Muscle of leg (tissue), 11 donors: Measurements from ENCODE around the gene LUC7L. TPM values are rescaled to one million over a fixed set of nuclear protein-coding genes. Genes with fewer than 3 reads are reported as not detected.
"Not testable (repeated sequence)": the region's sequence is repeated elsewhere in the genome, so short reads cannot be mapped to it uniquely, and the experiment has no call there.

Experiments used
- DNase-seq: peaks from one replicate; pipeline ENCODE4 v3.0.0; 2013
- H3K27ac ChIP-seq: one replicate; pipeline ENCODE4 v1.5.1; 2013; ENCODE audit warnings: mild to moderate bottlenecking, low read length, control low read depth
- H3K27me3 ChIP-seq: one replicate; pipeline ENCODE4 v1.6.1; 2013; ENCODE audit warnings: low read length; ENCODE audit not compliant: control insufficient read depth, insufficient read depth
- H3K36me3 ChIP-seq: one replicate; pipeline ENCODE4 v1.6.1; 2013; ENCODE audit warnings: low read length; ENCODE audit not compliant: control insufficient read depth, insufficient read depth
- H3K4me1 ChIP-seq: one replicate; pipeline ENCODE4 v1.6.1; 2013; ENCODE audit warnings: low read length; ENCODE audit not compliant: control insufficient read depth, insufficient read depth
- H3K4me3 ChIP-seq: one replicate; pipeline ENCODE4 v1.5.1; 2013; ENCODE audit warnings: low read length, control low read depth
- H3K9me3 ChIP-seq: replicated peaks from 2 replicates; pipeline ENCODE4 v1.6.1; 2013; ENCODE audit warnings: low read depth, low read length; ENCODE audit not compliant: control insufficient read depth
- WGBS: methylation state at CpG from one replicate; pipeline ENCODE4 v1.1.5; 2013; ENCODE audit warnings: missing lambda C conversion rate; ENCODE audit not compliant: insufficient coverage; 5-methylcytosine and 5-hydroxymethylcytosine counted together
- polyA plus RNA-seq, 8 donors: library from polyadenylated mRNA; unstranded; fragments of 120-200 nt; gene quantifications; one replicate each; pipeline versions ENCODE4 v1.2.1 to v1.2.3, GENCODE V29; 2013; ENCODE audit warnings: inconsistent platforms in 1 of 8, low replicate concordance in 1 of 8; ENCODE audit not compliant: insufficient read length in 8 of 8, insufficient read depth in 1 of 8
- total RNA-seq: library from RNA; stranded (reverse); fragments of 120-200 nt; gene quantifications from one replicate; pipeline ENCODE4 v1.2.4, GENCODE V29; 2013

The LUC7L gene
- total and polyA plus RNA-seq, 9 donors: 59.1 to 89.4 (median 67.4) TPM

GRCh38 chr16:180681-181564 lies 48.3 kb downstream of the LUC7L start:
- Histone ChIP-seq H3K4me3 (peak overlapping the region; percentile 30), H3K9me3 (no peaks in the 10 kb centered on the region), H3K27ac (no peak overlapping the region), H3K4me1 (peaks cover 20% of the 10 kb centered on the region), H3K27me3 (peaks cover 43% of the 10 kb centered on the region), H3K36me3 (peaks cover 16% of the 10 kb centered on the region)
- DNase-seq: peak; percentile 66
- under 1% methylated on average over 85 of the region's 89 CpGs for WGBS

DNA sequence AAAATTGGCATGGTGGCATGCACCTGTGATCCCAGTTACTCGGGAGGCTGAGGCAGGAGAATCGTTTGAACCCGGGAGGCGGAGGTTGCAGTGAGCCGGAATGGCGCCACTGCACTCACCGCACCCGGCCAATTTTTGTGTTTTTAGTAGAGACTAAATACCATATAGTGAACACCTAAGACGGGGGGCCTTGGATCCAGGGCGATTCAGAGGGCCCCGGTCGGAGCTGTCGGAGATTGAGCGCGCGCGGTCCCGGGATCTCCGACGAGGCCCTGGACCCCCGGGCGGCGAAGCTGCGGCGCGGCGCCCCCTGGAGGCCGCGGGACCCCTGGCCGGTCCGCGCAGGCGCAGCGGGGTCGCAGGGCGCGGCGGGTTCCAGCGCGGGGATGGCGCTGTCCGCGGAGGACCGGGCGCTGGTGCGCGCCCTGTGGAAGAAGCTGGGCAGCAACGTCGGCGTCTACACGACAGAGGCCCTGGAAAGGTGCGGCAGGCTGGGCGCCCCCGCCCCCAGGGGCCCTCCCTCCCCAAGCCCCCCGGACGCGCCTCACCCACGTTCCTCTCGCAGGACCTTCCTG lies 49.1 kb downstream of the LUC7L start, which contains the start of gene HBQ1:
Gene HBQ1 (plus strand): TSS at position 359 of the 575 bp plus-strand sequence. CDS start 28 bp downstream, at position 387.
- DNase-seq: peak; percentile 43
- H3K9me3 ChIP-seq: no peaks in the 10 kb centered on the region
- peaks cover 48% of the 10 kb centered on the region for H3K27me3 ChIP-seq
- H3K27ac ChIP-seq: no peak within 1 kb of the TSS
- H3K4me1 ChIP-seq: peaks cover 20% of the 10 kb centered on the region
- peak within 1 kb of the TSS; percentile 30 for H3K4me3 ChIP-seq
- WGBS: 6% methylated on average over 40 of the region's 59 CpGs
- H3K36me3 ChIP-seq: peaks cover 9% of the 10 kb centered on the region

- Histone ChIP-seq H3K9me3 (no peaks in the 10 kb centered on the region), H3K4me3 (no peak overlapping the region), H3K27me3 (peaks cover 55% of the 10 kb centered on the region), H3K4me1 (peaks cover 20% of the 10 kb centered on the region), H3K27ac (no peak overlapping the region), H3K36me3 (peaks cover 2% of the 10 kb centered on the region)
- WGBS: 79% methylated on average over 9 of the region's 17 CpGs
- DNase-seq: no peak
Measured at GRCh38 chr16:179211-180092, 49.8 kb downstream of the LUC7L start.

DNA sequence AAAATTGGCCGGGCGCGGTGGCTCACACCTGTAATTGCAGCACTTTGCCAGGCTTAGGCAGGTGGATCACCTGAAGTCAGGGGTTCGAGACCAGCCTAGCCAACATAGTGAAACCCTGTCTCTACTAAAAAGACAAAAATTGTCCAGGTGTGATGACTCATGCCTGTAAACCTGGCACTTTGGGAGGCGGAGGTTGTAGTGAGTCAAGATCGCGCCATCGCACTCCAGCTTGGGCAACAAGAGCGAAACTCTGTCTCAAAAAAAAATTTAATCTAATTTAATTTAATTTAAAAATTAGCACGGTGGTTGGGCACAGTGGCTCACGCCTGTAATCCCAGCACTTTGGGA lies 50.6 kb downstream of the LUC7L start:
- 76% methylated on average over 4 of the region's 11 CpGs for WGBS
- Histone ChIP-seq H3K9me3 (no peaks in the 10 kb centered on the region), H3K27ac (no peak overlapping the region), H3K4me1 (peaks cover 20% of the 10 kb centered on the region), H3K36me3 (no peaks in the 10 kb centered on the region), H3K4me3 (no peak overlapping the region), H3K27me3 (peaks cover 57% of the 10 kb centered on the region)
- no peak for DNase-seq

GRCh38 chr16:177981-178667 lies 51.1 kb downstream of the LUC7L start:
- no peak for DNase-seq
- Histone ChIP-seq H3K27me3 (peaks cover 60% of the 10 kb centered on the region), H3K27ac (no peak overlapping the region), H3K4me1 (peaks cover 20% of the 10 kb centered on the region), H3K4me3 (no peak overlapping the region), H3K36me3 (no peaks in the 10 kb centered on the region), H3K9me3 (no peaks in the 10 kb centered on the region)
- 58% methylated on average over 6 of the region's 11 CpGs for WGBS

DNA sequence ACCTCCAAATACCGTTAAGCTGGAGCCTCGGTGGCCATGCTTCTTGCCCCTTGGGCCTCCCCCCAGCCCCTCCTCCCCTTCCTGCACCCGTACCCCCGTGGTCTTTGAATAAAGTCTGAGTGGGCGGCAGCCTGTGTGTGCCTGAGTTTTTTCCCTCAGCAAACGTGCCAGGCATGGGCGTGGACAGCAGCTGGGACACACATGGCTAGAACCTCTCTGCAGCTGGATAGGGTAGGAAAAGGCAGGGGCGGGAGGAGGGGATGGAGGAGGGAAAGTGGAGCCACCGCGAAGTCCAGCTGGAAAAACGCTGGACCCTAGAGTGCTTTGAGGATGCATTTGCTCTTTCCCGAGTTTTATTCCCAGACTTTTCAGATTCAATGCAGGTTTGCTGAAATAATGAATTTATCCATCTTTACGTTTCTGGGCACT lies 51.8 kb downstream of the LUC7L start:
- DNase-seq: peak; percentile 77
- H3K4me3 ChIP-seq: no peak overlapping the region
- peaks cover 20% of the 10 kb centered on the region for H3K4me1 ChIP-seq
- 0% methylated on average over 6 of the region's 13 CpGs for WGBS
- H3K27ac ChIP-seq: no peak overlapping the region
- H3K36me3 ChIP-seq: no peaks in the 10 kb centered on the region
- no peaks in the 10 kb centered on the region for H3K9me3 ChIP-seq
- H3K27me3 ChIP-seq: peaks cover 60% of the 10 kb centered on the region

- Histone ChIP-seq H3K4me1 (peaks cover 20% of the 10 kb centered on the region), H3K27me3 (peaks cover 64% of the 10 kb centered on the region)
- WGBS: 0% methylated on average over 1 of the region's 88 CpGs
- not testable (repeated sequence) for H3K36me3 ChIP-seq, H3K4me3 ChIP-seq, DNase-seq, H3K27ac ChIP-seq, H3K9me3 ChIP-seq
Measured at GRCh38 chr16:176477-177382, 52.5 kb downstream of the LUC7L start, which contains the start of gene HBA1. Gene HBA1 (plus strand): TSS chr16:176680. CDS start chr16:176717, 37 bp downstream.

DNA sequence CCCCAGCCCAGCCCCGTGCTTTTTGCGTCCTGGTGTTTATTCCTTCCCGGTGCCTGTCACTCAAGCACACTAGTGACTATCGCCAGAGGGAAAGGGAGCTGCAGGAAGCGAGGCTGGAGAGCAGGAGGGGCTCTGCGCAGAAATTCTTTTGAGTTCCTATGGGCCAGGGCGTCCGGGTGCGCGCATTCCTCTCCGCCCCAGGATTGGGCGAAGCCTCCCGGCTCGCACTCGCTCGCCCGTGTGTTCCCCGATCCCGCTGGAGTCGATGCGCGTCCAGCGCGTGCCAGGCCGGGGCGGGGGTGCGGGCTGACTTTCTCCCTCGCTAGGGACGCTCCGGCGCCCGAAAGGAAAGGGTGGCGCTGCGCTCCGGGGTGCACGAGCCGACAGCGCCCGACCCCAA lies 53.2 kb downstream of the LUC7L start:
- not testable (repeated sequence) for DNase-seq, H3K27ac ChIP-seq, H3K4me3 ChIP-seq, H3K36me3 ChIP-seq, H3K9me3 ChIP-seq
- H3K27me3 ChIP-seq: peaks cover 69% of the 10 kb centered on the region
- peaks cover 17% of the 10 kb centered on the region for H3K4me1 ChIP-seq
- WGBS: no CpG with 5 or more reads among the region's 39 CpGs
